SK-N-SH (cell line): Measurements from ENCODE around the gene GRM1.

ENCODE experiments used
- CTCF ChIP-seq: fragments of 200-600 bp; sonication (generic); IDR thresholded peaks from 2 replicates; pipeline ENCODE4 v1.6.1; 2017; ENCODE audit warnings: antibody characterized with exemption, mild to moderate bottlenecking, moderate library complexity
- TF ChIP-seq, protein P1 (sequence below): IDR thresholded peaks from 2 replicates; pipeline ENCODE4; 2012

GRCh38 chr6:146110990-146111389 is 82.1 kb downstream of the GRM1 start:
- no peak for TF ChIP-seq CTCF
- TF ChIP-seq, protein P1, sequence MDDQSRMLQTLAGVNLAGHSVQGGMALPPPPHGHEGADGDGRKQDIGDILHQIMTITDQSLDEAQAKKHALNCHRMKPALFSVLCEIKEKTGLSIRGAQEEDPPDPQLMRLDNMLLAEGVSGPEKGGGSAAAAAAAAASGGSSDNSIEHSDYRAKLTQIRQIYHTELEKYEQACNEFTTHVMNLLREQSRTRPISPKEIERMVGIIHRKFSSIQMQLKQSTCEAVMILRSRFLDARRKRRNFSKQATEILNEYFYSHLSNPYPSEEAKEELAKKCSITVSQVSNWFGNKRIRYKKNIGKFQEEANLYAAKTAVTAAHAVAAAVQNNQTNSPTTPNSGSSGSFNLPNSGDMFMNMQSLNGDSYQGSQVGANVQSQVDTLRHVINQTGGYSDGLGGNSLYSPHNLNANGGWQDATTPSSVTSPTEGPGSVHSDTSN, result no peak
